Activated CD4-positive, alpha-beta T cell treated with anti-CD3 and anti-CD28 coated beads, Interleukin-2, amount 50 U/mL, for 4 hours (primary cell): Measurements from ENCODE around the gene FOCAD.

ENCODE experiments used
- DNase-seq, 2 experiments: peaks; one replicate each; pipeline ENCODE4 v3.0.0-alpha.2; 2020

FOCAD gene

GRCh38 chr9:21030389-21031035 lies 346.5 kb downstream of the FOCAD start:
- DNase-seq = no peak

GRCh38 chr9:21031091-21031807 lies 347.2 kb downstream of the FOCAD start, which contains the start of gene HACD4:
TSS of gene HACD4 (minus strand) at chr9:21031640. CDS start at chr9:21031590, 50 bp downstream.
- peak; percentile 43 to 44 for DNase-seq

GRCh38 chr9:21031808-21032183 lies 347.7 kb downstream of the FOCAD start:
- no peak for DNase-seq

- no peak for DNase-seq
Observed at GRCh38 chr9:21037278-21037677, 353.2 kb downstream of the FOCAD start.

GRCh38 chr9:21039302-21039701 lies 355.2 kb downstream of the FOCAD start:
- no peak for DNase-seq

GRCh38 chr9:21042466-21042865 lies 358.4 kb downstream of the FOCAD start:
- no peak for DNase-seq

GRCh38 chr9:21043841-21044240 lies 359.8 kb downstream of the FOCAD start:
- no peak for DNase-seq
